GM18505 (cell line): ENCODE measurements around the gene CHRNA4.

ENCODE experiments used
- ATAC-seq: cut with Tn5 transposase; IDR thresholded peaks from one replicate; pipeline ENCODE4 v1.9.1; 2021; ENCODE audit not compliant: unreplicated experiment
- POLR2A ChIP-seq: IDR thresholded peaks from 4 replicates; pipeline ENCODE4 v1.6.1; 2011; ENCODE audit warnings: borderline replicate concordance; ENCODE audit not compliant: insufficient read depth, insufficient read length; ENCODE audit errors: extremely low read depth

The CHRNA4 gene

DNA sequence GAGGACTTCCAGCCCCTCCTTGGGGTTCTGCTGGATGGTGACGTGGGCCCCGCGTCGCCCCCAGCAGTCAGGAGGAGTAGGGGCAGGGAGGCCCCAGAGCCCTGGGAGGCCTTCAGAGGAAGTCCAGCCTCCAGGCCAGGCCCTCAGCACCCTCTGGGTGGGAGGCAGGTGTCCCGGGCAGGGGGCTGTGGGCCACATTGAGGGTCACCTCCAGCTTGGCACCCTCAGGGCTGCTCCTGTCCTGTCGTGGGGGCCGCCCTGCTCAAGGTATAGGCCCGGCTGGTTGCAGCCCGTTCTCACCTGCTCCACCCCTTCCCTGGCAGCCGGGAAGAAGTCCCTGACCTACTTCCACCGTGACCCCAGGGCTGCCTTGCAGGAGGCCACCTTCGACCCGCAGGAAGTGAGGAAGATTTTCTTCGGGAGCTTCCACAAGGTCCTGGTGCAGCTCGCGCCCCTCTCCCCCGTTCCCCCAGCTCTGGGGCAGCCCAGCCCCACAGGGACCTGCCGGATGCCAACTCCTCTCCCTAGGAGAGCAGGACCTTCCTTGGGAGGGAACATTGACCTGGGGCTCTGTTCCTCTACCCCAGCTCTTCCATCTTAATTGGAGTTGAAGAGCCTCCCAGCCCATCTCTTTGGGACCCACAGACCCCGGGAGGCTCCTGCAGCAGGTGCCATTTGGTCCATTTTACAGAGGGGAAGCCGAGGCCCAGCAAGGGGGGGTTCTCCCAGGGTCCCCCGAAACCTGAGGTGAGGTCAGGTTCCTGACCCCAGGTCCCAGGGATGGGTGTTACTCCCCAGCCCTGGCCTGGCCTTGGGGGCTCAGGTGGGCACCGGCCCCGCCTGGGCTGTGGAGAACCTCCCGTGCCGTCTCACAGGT, 41.7 kb downstream of the CHRNA4 start:
- TF ChIP-seq POLR2A, result no peak

GRCh38 chr20:63318391-63319163, 42.6 kb downstream of the CHRNA4 start:
- no peak for TF ChIP-seq POLR2A
- no peak for ATAC-seq

More for the DNA sequence above, 41.7 kb downstream of the CHRNA4 start:
- no peak for ATAC-seq

DNA sequence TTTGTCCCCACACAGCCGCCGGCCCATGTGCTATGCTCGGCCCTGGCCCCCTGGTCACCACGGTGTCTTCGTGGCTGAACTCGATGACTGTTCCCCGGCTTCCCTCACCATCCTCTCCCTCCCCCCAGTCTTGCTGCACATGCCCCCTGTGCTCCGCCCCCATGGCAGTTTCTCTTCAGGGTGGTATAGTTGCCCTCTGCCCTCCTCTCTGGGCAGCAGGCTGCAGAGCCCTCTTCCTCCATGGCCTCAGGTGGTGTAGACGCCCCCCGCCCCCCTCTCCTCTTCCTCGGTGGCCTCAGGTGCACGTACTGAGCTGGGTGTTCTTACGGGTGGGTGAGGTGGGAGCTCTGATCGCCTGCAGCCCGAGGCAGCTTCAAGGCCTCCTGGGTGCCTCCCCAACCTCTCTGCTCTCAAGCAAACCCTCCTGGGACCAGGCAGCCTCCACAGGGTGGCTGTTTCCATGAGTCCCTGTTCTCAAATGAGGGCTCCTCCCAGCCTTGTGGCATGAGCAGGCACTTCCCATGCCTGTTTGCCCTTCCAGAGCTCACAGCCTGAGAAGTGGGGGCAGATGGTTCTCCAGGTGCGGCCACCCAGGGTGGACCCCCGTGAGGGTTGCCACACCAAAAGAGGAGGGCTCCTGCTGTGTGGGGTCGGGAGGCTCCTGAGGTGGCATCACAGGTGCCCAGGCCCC, 43.4 kb downstream of the CHRNA4 start:
- ATAC-seq, result no peak
- no peak for TF ChIP-seq POLR2A

- no peak for TF ChIP-seq POLR2A
- ATAC-seq, result no peak
Observed at GRCh38 chr20:63317061-63317460, 44.1 kb downstream of the CHRNA4 start.

DNA sequence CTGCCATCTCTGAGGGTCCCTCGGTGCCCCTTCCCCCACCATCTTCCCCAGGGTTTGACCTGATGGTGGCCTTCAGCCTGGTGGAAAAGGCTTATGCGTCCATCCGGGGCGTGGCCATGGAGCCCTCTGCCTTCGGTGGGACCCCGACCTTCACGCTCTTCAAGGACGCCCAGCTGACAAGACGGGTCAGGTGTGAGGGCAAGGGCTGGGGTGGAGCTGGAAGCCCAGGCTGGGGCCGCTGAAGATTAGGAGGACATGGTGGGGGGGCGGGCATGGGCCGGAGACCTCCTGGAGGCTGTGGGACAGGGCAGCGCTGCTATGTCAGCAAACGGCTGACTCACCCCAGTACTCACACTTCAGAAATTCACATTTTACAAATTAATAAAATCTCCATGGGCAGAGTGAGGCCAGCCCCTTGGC, 44.6 kb downstream of the CHRNA4 start:
- no peak for ATAC-seq
- no peak for TF ChIP-seq POLR2A

GRCh38 chr20:63315731-63316491, 45.2 kb downstream of the CHRNA4 start:
- ATAC-seq, result no peak
- TF ChIP-seq POLR2A, result no peak

DNA sequence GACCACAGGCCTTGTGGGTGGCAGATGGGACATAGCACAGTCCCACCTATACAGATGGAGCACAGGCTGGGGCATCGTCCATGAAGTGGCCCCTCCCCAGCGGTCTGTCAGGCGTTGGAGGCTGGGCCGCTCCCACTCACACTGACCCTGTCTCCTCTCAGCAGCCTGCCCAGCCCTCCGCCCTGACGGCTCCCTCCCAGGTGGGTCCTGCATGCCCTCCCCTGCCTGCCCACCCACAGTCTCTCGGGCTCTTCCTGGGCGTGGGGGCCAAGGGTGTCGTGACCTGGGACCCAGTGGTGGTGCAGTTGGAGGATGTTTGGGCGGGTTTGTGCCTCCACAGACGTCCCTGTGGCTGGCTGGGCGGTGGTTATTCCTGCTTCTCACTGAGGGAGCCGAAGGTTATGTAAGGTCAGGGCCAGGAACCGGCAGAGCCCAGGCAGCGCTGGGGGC, 45.9 kb downstream of the CHRNA4 start:
- TF ChIP-seq POLR2A, result no peak
- ATAC-seq, result no peak

DNA sequence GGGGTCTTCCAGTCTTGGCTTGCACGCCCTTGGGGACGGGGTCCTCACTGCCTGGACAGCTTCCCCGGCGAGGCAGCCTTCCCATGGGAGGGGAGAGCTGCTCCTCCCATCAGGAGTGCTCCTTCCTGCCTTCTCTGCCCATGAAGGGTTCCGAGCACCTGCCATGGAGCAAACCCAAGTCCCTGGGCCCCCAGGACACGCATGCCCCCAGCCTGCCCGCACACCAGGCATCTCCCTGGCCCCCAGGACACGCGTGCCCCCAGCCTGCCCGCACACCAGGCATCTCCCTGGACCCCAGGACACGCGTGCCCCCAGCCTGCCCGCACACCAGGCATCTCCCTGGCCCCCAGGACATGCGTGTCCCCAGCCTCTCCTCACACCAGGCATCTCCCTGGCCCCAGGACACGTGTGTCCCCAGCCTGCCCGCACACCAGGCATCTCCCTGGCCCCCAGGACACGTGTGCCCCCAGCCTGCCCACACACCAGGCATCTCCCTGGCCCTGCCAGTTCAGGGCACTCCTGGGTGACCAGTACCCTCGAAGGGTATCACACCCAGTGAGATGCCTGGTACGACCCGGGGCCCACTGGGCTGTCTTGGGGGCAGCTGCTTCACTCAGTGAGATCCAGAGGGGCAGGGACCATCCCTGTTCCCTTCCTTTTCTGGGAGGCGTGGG, 46.4 kb downstream of the CHRNA4 start:
- ATAC-seq, result no peak
- TF ChIP-seq POLR2A, result no peak

GRCh38 chr20:63314015-63314471, 47.1 kb downstream of the CHRNA4 start:
- TF ChIP-seq POLR2A, result no peak
- no peak for ATAC-seq

- no peak for TF ChIP-seq POLR2A
Observed at GRCh38 chr20:63313349-63314014, 47.7 kb downstream of the CHRNA4 start.

GRCh38 chr20:63312690-63313348, 48.3 kb downstream of the CHRNA4 start:
- no peak for ATAC-seq

More at GRCh38 chr20:63313349-63314014, 47.7 kb downstream of the CHRNA4 start:
- ATAC-seq, result no peak

More at GRCh38 chr20:63312690-63313348, 48.3 kb downstream of the CHRNA4 start:
- no peak for TF ChIP-seq POLR2A
